SK-N-MC (cell line): Measurements from ENCODE around the gene PHC2.
"Not testable (repeated sequence)": the region's sequence is repeated elsewhere in the genome, so short reads cannot be mapped to it uniquely, and the experiment has no call there.

Source experiments
- DNase-seq: peaks from one replicate; pipeline ENCODE4 v3.0.0-alpha.2; 2011; ENCODE audit warnings: low read depth, low spot score
- H3K27ac ChIP-seq: fragments of 200-600 bp; sonication (generic); 2 replicates; pipeline ENCODE4 v1.5.1; 2016; ENCODE audit warnings: mixed run types
- H3K36me3 ChIP-seq: fragments of 200-600 bp; sonication (generic); 2 replicates; pipeline ENCODE4 v1.6.1; 2017; ENCODE audit warnings: antibody characterized with exemption, low read length, mixed read lengths; ENCODE audit not compliant: insufficient read depth
- H3K4me3 ChIP-seq: fragments of 200-600 bp; sonication (generic); 2 replicates; pipeline ENCODE4 v1.5.1; 2016
- H3K9ac ChIP-seq: fragments of 200-600 bp; sonication (generic); 2 replicates; pipeline ENCODE4 v1.8.0; 2017; ENCODE audit warnings: mixed run types, mixed read lengths; ENCODE audit not compliant: insufficient read length
- H3K9me3 ChIP-seq: fragments of 200-600 bp; sonication (generic); 2 replicates; pipeline ENCODE4 v1.6.1; 2017; ENCODE audit warnings: low read depth, mild to moderate bottlenecking, antibody characterized with exemption, low read length, moderate library complexity, mixed read lengths
- EZH2 ChIP-seq: fragments of 200-600 bp; sonication (generic); IDR thresholded peaks from one replicate; pipeline ENCODE4 v1.6.1; 2017; ENCODE audit warnings: antibody characterized with exemption
- FOXP2 ChIP-seq: optimal IDR thresholded peaks from 2 replicates; pipeline ENCODE3; 2011; ENCODE audit warnings: mild to moderate bottlenecking, moderate library complexity; ENCODE audit not compliant: insufficient read depth; ENCODE audit errors: extremely low read length, control extremely low read depth
- POLR2AphosphoS5 ChIP-seq: IDR thresholded peaks from 2 replicates; pipeline ENCODE4 v1.6.1; 2012; ENCODE audit warnings: mild to moderate bottlenecking, low read depth, low read length, borderline replicate concordance

PHC2 gene

GRCh38 chr1:33295450-33296081 is 135.3 kb downstream of the PHC2 start:
- peaks cover 40% of the 10 kb centered on the region for H3K36me3 ChIP-seq
- TF ChIP-seq FOXP2 (no peak), POLR2AphosphoS5 (no peak), EZH2 (no peak)

DNA sequence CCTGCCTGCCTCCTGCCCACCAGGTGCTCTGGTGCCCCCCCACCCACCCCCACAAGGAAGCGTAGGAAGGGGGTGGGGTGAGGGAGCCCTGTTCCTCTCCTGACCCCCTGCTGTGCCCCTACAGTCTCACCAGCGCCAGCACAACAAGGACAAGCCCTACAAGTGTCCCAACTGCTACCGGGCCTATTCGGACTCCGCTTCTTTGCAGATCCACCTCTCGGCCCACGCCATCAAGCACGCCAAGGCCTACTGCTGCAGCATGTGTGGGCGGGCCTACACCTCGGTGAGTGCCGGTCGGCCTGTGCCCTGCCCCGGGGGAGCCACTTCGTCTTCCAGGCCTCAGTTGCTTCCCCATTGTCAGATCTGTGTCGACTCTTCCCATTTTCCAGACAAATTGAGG is 135.9 kb downstream of the PHC2 start:
- no peak for TF ChIP-seq POLR2AphosphoS5
- no peak for TF ChIP-seq EZH2
- no peak for TF ChIP-seq FOXP2
- Histone ChIP-seq H3K4me3 (no peak overlapping the region), H3K36me3 (peaks cover 40% of the 10 kb centered on the region), H3K27ac (no peak overlapping the region), H3K9ac (no peak overlapping the region), H3K9me3 (no peaks in the 10 kb centered on the region)
- DNase-seq = no peak

More at GRCh38 chr1:33295450-33296081, 135.3 kb downstream of the PHC2 start:
- Histone ChIP-seq H3K4me3 (no peak overlapping the region), H3K9ac (no peak overlapping the region), H3K27ac (no peak overlapping the region), H3K9me3 (no peaks in the 10 kb centered on the region)
- DNase-seq = peak; percentile 16

DNA sequence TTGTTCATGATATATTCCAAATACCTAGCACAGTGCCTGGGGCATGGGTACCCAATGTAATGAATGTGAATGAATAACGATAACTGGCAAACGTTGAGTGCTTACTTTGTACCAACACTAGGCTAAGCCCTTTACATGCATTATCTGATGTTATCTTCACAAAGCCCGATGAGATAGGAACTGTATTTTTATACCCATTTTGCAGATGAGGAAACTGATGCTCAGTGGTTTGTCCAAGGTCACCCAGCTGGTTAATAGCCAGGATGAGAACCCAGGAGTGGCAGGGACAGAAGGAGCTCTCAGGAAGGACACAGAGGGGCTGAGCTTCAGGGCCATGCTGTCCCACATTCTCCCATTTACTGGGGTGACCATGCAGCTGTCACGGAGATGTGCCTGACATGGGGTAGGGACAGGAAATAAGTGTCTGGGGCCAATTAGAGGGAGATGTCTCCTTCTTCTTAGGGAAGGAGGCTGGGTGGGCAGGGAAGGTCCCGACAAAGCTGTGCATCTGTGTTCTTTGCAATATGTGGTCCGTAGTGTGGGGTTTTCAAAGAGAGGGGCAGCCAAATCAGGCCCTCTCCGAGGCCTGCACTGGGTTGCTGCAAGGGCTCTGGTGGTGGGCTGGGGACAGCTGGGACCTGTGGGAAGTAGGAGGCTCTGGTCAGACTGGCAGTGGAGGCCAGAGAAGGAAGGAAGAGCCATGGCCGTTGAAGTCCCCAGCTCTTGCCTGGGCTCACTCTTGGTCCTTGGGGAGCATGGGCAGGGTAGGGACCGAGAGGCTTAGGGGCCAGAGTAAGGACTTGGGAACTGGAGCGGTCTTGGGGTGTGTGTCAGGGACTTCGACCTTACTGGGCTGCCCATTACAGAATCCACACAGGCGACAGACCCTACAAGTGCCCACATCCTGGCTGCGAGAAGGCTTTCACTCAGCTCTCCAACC is 136.6 kb downstream of the PHC2 start:
- no peak overlapping the region for H3K4me3 ChIP-seq
- DNase-seq = no peak
- peaks cover 42% of the 10 kb centered on the region for H3K36me3 ChIP-seq
- no peaks in the 10 kb centered on the region for H3K9me3 ChIP-seq
- no peak overlapping the region for H3K27ac ChIP-seq
- H3K9ac ChIP-seq = no peak overlapping the region
- TF ChIP-seq EZH2 (no peak), FOXP2 (no peak), POLR2AphosphoS5 (no peak)

GRCh38 chr1:33292726-33293340 is 138.1 kb downstream of the PHC2 start:
- TF ChIP-seq POLR2AphosphoS5 = no peak
- TF ChIP-seq EZH2 = no peak
- TF ChIP-seq FOXP2 = no peak
- Histone ChIP-seq H3K4me3 (no peak overlapping the region), H3K9ac (no peak overlapping the region), H3K27ac (no peak overlapping the region), H3K9me3 (no peaks in the 10 kb centered on the region), H3K36me3 (peaks cover 42% of the 10 kb centered on the region)
- no peak for DNase-seq

- H3K36me3 ChIP-seq = peaks cover 42% of the 10 kb centered on the region
- not testable (repeated sequence) for H3K4me3 ChIP-seq, H3K27ac ChIP-seq, H3K9me3 ChIP-seq, H3K9ac ChIP-seq, DNase-seq
Observed at GRCh38 chr1:33290615-33291014, 140.3 kb downstream of the PHC2 start.

DNA sequence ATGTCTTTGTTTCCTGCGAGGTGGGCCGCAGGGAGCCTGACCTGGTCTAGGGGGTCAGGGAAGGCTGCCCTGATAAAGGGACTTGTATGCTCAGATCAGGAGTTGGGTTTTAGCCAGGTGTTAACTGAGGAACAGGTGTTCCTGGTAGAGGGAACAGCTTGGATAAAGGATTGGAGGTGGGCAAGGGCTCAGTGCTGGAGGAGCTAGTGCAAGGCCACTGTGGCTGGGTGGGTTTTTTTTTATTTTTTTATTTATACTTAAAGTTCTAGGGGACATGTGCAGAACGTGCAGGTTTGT is 141.1 kb downstream of the PHC2 start:
- Histone ChIP-seq H3K9ac (no peak overlapping the region), H3K27ac (no peak overlapping the region), H3K36me3 (peaks cover 39% of the 10 kb centered on the region), H3K4me3 (no peak overlapping the region), H3K9me3 (no peaks in the 10 kb centered on the region)
- DNase-seq = no peak
- TF ChIP-seq EZH2 (no peak), FOXP2 (no peak), POLR2AphosphoS5 (no peak)

- H3K36me3 ChIP-seq = peaks cover 44% of the 10 kb centered on the region
- no peak for TF ChIP-seq POLR2AphosphoS5
- TF ChIP-seq FOXP2 = no peak
- TF ChIP-seq EZH2 = no peak
- H3K27ac ChIP-seq = no peak overlapping the region
- H3K4me3 ChIP-seq = no peak overlapping the region
- H3K9me3 ChIP-seq = no peaks in the 10 kb centered on the region
- no peak for DNase-seq
- H3K9ac ChIP-seq = no peak overlapping the region
Observed at GRCh38 chr1:33288976-33289857, 141.7 kb downstream of the PHC2 start.

DNA sequence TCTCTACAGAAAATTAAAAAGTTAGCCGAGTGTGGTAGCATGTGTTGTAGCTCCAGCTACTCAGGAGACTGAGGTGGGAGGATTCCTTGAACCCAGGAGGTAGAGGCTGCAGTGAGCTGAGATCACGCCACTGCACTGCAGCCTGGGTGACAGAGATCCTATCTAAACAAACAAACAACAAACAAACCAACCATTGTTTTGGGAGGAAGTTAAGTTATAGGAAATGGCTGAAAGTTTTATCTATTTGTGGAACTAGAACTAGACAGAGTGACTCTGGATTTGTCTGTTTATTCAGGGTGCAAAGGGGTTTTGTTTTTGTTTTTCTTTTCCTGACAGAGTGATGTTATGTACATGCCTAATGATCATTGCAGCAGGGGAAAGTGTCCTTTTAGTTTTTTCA is 143.6 kb downstream of the PHC2 start:
- H3K9me3 ChIP-seq = no peaks in the 10 kb centered on the region
- H3K9ac ChIP-seq = no peak overlapping the region
- TF ChIP-seq FOXP2 (no peak), EZH2 (no peak), POLR2AphosphoS5 (no peak)
- H3K36me3 ChIP-seq = peaks cover 48% of the 10 kb centered on the region
- H3K4me3 ChIP-seq = no peak overlapping the region
- no peak overlapping the region for H3K27ac ChIP-seq
- DNase-seq = no peak
